ENCODE data around the gene SERTAD3.
"Not testable (repeated sequence)": the region's sequence is repeated elsewhere in the genome, so short reads cannot be mapped to it uniquely, and the experiment has no call there.

Gene SERTAD3

GRCh38 chr19:40460185-40460584 lies 16.1 kb upstream of the SERTAD3 start:
- DNase-seq = no peak

GRCh38 chr19:40458597-40458974 lies 14.5 kb upstream of the SERTAD3 start:
- DNase-seq = no peak

- no peak for DNase-seq
Measured at GRCh38 chr19:40457953-40458596, 13.9 kb upstream of the SERTAD3 start.

DNA sequence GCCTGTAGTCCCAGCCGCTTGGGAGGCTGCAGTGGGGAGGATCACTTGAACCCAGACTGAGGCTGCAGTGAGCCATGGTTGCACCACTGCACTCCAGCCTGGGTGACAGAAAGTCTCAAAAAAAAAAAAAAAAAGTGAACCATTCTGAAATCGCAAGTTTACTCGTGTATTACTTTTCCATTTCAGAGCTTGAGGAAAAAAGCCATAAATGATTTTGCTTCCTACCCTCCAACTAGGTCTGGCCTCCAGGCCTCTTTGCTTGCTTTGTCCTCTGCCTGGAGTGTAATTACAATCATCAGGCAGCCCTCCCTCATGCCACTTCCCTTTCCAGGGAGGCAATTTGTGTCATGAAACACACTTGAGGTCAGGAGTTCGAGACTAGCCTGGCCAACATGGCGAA lies 12.9 kb upstream of the SERTAD3 start:
- no peak for DNase-seq

- not testable (repeated sequence) for DNase-seq
Measured at GRCh38 chr19:40453943-40454342, 9.8 kb upstream of the SERTAD3 start.

GRCh38 chr19:40453151-40453735 lies 9.1 kb upstream of the SERTAD3 start:
- no peak for DNase-seq

GRCh38 chr19:40452016-40452415 lies 7.9 kb upstream of the SERTAD3 start:
- no peak for DNase-seq

DNA sequence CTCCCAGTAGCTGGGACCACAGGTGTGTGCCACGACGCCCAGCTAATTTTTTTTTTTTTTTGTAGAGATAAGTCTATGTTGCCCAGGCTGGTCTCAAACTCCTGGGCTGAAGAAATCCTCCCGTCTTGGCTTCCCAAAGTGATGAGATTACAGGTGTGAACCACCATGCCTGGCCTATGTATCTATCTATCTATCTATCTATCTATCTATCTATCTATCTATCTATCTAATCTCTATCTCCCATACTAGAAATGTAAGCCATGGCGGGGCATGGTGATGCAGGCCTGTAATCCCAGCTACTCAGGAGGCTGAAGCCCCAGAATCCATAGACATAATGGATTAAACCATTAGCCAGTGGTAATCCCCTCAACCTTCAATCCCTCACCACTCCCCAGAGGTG lies 6.5 kb upstream of the SERTAD3 start:
- no peak for DNase-seq

- no peak for DNase-seq
Measured at GRCh38 chr19:40449506-40449905, 5.4 kb upstream of the SERTAD3 start.

GRCh38 chr19:40446263-40446784 lies 2.2 kb upstream of the SERTAD3 start:
- DNase-seq = no peak

DNA sequence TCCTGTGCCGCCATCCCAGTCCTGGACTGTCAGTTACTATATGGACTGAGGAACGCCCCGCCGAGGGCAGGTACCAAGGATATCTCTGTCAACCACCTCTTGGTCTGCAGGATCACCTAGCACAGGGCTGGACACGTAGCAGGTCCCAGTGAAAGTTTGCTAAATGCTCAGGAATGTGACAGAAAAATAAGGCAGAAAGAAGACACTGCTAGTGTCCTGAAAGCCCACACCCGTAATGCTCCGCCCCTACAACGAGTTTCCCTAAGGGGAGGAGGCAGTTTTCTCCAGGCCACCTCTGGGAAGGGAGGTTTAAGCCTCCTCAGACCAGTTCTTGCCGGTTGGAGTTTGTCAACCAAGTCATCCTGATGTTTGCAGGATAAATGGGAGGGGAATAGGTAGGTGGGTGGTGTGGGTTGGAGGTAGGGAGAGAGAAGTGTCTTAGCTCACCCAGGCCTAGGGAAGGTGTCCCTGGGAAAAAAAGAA lies 1.7 kb upstream of the SERTAD3 start:
- DNase-seq = peak; percentile 36

- no peak for DNase-seq
Measured at GRCh38 chr19:40444825-40445312, 734 bp upstream of the SERTAD3 start.

DNA sequence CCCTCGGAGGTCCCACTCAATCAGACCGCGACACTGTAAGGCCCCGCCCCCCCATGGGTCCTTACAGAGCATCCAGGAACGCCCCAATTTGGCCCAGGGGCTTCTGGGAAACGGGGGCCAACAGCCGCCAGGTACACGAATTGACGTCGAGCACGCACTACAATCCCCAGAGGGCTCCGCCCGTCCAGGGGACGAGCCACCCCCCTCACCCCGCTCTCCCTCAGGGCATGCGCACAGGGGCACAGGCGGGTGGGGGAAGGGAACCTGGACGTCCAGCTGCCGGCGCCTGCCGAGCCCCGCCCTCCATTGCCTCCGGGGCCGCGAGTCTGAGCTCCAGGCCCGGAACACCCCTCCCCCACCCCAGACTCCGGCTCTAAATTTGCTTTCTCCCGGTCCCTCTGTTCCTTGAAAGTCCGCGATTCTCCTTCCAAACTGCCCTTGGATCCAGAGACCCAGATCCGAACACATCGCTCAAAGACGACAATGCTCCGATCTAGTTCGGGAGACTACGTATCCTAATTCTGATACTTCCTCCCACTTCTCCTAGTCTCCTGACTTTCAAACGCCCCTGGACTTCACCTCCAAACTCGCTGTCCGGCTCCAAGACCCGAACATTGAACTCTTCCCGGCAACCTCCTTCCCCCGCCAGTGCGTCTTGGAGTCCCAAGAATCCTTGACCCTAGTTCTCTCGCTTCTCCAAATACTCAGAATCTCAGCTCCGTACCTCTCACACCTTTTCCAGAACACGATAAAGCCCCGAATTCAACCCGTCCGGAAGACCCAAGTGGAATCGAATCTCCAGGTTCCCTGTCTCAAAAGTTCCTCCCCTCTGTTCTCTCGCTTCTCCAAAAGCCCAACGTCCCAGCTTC lies 770 bp downstream of the SERTAD3 start:
- DNase-seq = peak; percentile 92

- DNase-seq = no peak
Measured at GRCh38 chr19:40442328-40443130, 1.6 kb downstream of the SERTAD3 start.

DNA sequence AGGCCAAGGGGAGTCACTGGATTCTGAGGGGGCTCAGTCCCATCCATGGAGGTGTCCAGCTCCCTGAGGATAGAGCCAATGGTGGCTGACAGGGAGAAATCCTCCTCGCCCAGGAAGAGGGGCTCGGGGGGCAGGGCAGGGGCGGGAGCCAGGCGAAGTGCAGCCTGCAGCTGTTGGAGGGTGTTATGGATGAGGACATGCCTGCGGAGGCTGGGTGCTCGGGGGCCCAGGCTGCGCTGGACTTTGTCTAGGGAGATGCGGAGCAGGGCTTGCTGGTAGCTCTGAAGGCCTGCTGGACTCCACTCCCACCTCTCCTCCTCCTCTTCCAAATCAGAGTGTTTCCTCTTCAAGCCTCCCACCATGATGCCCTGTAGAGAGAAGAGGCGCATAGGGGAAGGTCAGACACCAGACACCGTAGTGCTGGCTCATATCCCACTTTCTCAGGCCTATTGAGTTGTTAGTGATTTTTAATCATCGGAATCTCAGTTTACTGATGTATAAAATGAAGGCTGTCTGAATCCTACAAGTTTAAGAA lies 2.3 kb downstream of the SERTAD3 start:
- DNase-seq = no peak

GRCh38 chr19:40438284-40438683 lies 5.9 kb downstream of the SERTAD3 start:
- DNase-seq = no peak

- peak; percentile 91 for DNase-seq
Measured at GRCh38 chr19:40433391-40434216, 10.5 kb downstream of the SERTAD3 start.

DNA sequence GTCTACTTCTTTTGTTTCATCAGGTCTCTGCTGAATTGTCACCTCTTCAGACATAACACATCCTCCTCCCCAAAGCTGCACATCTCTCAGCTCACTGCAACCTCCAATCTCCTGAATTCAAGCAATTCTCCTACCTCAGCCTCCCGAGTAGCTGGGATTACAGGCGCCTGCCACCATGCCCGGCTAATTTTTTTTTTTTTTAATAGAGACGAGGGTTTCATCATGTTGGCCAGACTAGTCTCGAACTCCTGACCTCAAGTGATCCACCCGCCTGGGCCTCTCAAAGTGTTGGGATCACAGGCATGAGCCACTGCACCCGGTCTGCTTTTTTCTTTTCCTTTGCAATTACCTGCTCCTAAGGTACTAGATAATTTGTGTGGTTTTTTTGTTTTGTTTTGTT lies 11.4 kb downstream of the SERTAD3 start:
- DNase-seq = not testable (repeated sequence)

DNA sequence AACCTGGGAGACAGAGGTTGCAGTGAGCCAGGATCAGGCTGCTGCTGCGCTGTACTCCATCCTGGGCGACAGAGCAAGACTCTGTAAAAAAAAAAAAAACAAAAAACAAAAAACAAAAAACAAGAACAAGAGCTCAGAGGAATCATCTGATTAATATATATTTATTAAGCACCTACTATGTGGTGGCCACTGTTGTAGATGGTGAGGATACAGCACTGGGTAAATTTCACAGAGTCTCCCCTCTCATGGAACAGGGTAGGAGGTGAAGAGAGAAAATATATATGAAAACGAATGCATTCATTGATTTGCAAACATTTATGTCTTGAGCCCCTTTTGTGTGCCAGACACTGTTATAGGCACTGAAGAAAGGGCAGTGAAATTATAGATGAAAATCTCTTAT lies 12.4 kb downstream of the SERTAD3 start:
- DNase-seq = no peak

- not testable (repeated sequence) for DNase-seq
Measured at GRCh38 chr19:40430242-40430641, 13.9 kb downstream of the SERTAD3 start.

DNA sequence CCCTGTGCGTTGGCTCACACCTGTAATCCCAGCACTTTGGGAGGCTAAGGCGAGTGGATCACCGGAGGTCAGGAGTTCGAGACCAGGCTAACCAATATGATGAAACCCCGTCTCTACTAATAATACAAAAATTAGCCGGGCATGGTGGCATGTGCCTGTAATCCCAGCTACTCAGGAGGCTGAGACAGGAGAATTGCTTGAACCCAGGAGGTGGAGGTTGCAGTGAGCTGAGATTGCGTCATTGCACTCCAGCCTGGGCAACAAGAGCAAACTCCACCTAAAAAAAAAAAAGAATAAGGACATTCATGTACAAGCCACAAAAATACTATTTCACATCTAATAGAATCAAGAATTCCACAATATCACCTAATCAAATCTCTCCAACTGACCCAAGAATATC lies 15.9 kb downstream of the SERTAD3 start:
- not testable (repeated sequence) for DNase-seq

Data from right kidney (tissue), 1 donor.